GM21360 (cell line): ENCODE results near the gene IGF2BP2.
"Not testable (repeated sequence)": the region's sequence is repeated elsewhere in the genome, so short reads cannot be mapped to it uniquely, and the experiment has no call there.

ENCODE experiments used
- ATAC-seq: cut with Tn5 transposase; IDR thresholded peaks from one replicate; pipeline ENCODE4 v1.9.1; 2021; ENCODE audit warnings: mild to moderate bottlenecking, moderate library complexity; ENCODE audit not compliant: unreplicated experiment

The IGF2BP2 gene

GRCh38 chr3:185838417-185838989 is 13.7 kb upstream of the IGF2BP2 start:
- ATAC-seq: not testable (repeated sequence)

- ATAC-seq: no peak
These were observed 12.6 kb upstream of the IGF2BP2 start for GRCh38 chr3:185837414-185837813.

DNA sequence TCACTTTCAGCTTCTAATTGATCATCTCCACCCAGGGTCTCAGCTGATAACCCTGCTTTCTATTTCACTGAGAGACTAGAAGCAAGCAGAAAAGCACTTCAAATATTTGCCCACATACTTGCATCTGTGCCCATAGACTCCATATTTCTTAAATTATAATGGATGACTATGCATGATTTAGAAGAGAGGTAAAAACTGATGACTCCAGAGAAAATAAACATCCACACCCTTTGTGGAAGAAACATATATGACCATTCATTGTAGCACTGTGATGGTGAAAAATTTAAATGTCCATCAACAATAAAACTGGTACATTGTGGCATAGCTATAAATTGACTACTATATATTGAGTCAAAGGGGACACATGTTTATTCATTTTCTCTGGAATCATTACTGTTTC is 7.1 kb upstream of the IGF2BP2 start:
- no peak for ATAC-seq

DNA sequence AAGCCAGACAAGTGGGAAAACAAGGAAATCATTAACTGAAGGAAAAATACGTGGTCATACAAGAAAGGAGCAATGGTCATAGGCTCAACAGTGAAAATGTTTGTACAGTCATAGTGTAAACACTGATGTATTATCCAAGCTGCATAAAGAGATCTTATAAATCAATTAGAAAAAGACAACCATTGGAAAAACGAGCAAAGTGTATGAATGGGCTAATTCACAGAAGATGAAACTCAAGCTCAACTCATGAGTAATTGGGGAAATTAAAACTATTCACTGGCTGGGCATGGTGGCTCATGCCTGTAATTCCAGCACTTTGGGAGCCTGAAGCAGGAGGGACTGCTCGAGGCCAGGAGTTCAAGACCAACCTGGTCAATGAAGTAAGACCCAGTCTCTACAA is 6.4 kb upstream of the IGF2BP2 start:
- no peak for ATAC-seq

DNA sequence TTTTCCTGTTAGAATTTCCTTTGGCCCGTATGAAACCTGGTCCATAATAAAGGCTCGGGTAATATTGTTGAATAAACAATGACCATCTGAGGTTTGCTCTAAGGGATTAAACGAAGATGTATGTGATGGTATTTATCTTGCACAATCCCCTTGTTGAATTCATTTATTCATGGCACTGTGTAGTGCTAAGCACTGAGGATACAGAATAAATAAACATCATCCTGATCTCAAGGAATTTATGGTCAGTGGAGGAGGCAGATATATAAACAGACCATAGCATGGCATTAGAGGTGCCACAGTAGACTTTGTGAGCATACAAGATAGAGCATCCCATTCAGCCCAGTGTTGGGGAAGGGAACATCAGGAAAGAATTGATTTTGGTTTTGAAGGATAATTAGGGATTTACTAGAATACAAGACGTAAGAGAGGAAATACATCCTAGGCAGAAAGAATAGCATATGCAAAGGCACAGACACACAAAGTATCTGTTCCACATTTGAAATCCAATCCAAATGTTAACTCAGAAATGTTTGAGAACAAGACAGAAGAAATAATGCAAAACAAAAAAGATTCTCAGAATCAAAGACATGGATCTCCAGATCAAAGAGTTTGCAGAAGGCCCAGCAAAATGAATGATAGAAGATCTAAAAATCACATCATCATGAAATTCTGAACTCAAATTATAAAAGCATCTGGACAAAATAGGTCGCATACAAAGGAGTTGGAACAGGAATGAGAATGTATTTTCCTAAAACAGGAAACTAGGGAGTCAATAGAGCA is 5.4 kb upstream of the IGF2BP2 start:
- no peak for ATAC-seq

DNA sequence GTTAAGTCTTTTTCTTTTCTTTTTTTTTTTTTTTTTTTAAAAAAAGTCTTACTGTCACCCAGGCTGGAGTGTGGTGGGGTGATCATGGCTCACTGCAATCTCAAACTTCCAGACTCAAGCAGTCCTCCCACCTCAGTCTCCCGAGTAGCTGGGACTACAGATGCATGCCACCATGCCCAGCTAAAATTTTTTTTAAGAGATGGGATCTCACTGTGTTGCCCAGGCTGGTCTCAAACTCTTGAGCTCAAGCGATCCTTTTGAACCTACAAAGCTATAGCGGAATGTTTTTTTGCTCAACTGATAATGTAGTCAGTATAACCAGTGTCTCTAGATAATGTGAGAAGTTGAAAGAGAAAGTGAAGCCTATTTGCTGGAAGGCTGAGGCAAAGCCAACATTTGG is 3.9 kb upstream of the IGF2BP2 start:
- no peak for ATAC-seq

DNA sequence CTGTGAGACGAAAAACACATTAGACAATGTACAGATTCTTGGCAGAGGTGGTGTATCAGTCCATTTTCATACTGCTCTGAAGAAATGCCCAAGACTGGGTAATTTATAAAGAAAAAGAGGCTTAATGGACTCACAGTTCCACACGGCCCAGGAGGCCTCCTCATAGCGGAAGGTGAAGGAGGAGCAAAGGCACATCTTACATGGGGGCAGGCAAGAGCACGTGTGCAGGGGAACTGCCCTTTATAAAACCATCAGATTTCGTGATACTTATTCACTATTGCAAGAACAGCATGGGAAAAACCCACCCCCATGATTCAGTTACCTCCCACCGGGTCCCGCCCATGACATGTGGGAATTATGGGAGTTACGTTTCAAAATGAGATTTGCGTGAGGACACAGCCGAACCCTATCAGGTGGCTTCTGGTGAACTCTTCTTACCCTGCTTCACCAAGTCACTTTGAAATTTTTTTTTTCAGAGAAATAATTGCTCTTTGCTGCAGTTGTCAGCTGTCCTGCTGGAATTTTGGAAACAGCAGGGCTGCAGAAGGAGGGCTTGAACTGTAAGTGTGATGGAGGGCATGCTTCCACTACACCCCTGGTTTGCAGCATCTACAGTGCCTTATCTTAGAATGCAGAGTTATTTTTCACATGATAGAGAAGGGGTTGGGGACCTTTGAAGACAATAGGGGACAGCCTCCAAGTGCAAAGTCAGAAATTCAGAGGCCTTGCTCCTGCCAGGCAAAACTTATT is 2.9 kb upstream of the IGF2BP2 start:
- ATAC-seq: no peak

DNA sequence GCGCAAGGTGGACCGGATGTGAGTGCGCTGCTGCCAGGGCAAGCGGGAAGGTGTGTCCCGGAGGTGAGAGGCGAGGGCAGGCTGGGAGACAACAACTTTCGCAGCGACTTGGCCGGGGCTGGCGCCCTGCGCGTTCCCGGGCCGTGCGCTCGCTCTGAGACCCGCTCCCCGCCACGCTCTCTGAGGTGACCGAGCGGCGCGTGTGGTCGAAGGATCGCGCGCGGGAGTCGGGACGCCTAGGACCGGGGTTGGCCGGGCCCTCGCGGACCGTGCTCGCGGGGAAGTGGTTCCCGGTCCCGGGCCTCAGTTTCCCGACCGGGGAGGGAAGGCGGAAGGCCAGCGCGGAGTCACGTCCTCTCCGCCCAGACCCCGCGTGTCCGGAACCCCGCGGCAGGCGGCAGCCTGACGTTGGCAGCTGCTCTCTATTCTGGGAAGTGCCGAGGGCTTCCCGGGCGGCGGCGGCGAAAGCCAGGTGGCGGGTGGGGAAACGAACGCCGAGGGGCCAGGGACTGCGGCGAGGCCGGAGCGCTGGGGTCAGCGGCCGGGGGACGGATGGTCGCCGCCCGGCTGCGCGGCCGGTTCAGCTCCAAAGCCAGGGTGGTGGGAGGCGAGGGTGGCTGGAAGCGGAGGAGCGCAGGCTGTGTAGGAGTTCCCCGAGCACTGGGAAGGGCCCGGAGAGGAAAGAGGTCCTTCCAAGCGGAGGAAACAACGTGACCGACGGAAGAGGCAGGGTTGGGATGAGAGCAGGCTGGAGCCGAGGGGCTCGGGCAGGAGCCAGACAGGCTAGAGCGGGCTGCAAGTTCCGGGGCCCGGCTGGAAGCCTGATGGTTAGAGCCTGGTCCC is 1.0 kb upstream of the IGF2BP2 start:
- ATAC-seq: peak; percentile 31

GRCh38 chr3:185824051-185825005 is 514 bp downstream of the IGF2BP2 start:
- peak; percentile 11 for ATAC-seq

- no peak for ATAC-seq
These were observed 1.5 kb downstream of the IGF2BP2 start for GRCh38 chr3:185823078-185824044.

DNA sequence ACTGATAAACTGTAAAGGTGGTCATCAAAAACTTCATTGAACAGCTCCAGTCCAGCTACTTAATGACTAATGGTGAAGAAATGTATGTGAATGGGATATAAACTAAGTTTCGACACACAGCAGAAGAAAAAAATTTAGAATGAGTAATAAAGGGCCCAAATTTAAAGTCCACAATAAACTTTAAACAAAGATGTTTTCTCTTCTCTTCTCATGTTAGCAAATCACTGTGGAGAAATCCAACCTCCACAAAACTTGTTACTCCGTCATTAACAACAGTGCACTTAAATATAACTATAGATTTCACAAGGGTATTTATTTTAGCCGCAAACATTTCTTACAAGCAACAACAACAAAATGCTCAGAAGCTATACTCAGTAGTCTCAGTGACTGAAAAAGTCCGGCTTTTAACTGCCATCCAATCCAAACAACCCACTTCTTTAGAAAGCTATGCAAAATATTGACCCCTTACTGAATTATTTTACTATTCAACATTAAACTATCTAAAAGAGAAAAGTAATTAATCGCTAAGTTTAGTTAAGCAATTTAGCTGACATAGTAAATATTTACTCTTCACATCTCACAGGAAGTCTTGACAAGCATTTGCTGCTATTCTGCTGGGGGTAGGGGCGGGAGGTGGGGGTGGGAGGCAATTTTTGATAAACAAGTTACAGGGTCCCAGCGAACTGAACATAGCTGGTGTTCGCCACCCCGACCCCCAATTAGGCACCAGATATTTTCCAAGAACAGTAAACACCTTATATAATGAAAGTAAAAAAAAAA is 2.4 kb downstream of the IGF2BP2 start:
- no peak for ATAC-seq

DNA sequence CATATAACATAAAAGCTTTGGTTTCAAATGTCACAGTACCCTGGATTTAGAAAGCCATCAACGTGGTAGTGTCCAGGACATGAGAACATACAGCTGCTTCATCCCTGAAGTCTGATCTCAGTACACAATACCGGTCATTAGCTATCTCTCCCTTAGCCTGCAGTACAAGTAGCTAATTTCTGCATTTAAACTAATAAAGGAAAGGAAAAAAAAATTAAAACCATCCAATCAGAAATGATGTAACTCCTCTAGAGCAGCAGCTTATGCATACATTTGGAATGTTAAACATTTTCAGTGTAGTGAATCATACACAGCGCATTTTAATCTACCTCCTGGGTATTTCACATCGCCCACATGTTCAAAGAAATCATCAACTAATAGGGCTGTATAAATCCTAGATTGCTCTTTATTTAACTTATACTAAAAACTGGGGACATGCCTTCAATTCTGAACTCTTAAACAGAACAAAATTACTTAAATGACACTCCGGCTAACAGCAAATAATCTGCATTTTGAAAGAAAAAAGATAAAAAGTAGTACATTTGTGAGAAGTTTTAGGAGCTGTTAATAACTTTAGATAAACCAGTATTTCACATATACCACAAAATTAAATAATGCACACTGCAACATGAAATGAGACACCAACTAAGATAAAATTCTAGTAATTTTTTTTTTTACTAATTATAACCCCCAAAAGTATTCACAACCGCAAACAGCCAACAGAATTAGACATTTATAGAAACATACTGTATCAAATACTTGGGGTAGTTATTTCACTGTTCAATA is 3.7 kb downstream of the IGF2BP2 start:
- ATAC-seq: no peak

- no peak for ATAC-seq
These were observed 6.5 kb downstream of the IGF2BP2 start for GRCh38 chr3:185818267-185818875.

GRCh38 chr3:185815391-185816282 is 9.2 kb downstream of the IGF2BP2 start:
- ATAC-seq: no peak

- no peak for ATAC-seq
These were observed 11.1 kb downstream of the IGF2BP2 start for GRCh38 chr3:185813691-185814215.

GRCh38 chr3:185813205-185813604 is 11.6 kb downstream of the IGF2BP2 start:
- no peak for ATAC-seq
